Measurements from ENCODE around the gene WDR1.

The WDR1 gene

DNA sequence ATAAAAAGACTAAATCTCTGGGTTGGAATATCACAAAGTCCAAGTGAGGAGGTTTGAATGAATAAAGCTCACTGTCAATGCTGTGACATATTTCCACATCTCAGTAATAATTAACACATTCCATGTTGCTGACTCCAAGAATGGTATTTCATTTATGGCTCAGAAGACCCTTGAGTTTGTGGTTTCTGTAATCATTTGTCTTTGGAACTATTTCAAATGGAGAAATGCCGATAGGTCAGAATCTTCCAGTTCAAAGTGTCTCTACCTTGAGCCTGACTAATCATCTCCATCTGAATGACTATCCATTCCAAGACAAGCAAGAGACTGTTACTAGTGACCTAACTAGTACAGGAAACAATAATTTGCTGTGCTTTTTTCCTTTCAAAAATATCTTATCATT, 71.1 kb downstream of the WDR1 start:
- DNase-seq (ENCODE audit: low spot score in 2 of 2) (no peak), ATAC-seq (no peak)
- Mint-ChIP-seq H3K27ac (no peak overlapping the region), H3K4me1 (peaks cover 17% of the 10 kb centered on the region), H3K9me3 (peaks cover 7% of the 10 kb centered on the region), H3K4me3 (no peak overlapping the region), H3K36me3 (peaks cover 4% of the 10 kb centered on the region)

DNA sequence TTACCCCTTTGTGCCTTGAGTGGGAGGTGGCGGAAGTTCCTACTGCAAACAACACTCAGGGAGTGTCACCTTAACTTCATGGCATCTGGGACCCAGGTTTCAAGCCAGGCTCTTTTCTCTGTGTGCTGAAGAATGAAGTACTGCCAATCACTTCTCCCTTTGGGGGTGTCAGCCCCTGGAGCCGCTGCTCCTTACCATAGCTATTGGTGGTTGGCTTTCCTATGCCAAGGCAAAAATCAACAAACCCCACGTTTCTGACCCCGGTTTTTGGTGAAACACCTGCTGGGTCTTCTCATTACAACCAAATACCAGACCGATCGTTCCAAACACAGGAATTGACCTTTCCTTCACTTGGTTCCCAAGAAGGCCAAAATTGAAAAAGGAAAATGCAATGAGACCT, 75.6 kb downstream of the WDR1 start:
- Mint-ChIP-seq H3K4me3 (no peak overlapping the region), H3K4me1 (no peaks in the 10 kb centered on the region), H3K27ac (no peak overlapping the region), H3K36me3 (peaks cover 10% of the 10 kb centered on the region), H3K9me3 (peaks cover 7% of the 10 kb centered on the region)
- DNase-seq (ENCODE audit: low spot score in 2 of 2) = no peak
- ATAC-seq = no peak

DNA sequence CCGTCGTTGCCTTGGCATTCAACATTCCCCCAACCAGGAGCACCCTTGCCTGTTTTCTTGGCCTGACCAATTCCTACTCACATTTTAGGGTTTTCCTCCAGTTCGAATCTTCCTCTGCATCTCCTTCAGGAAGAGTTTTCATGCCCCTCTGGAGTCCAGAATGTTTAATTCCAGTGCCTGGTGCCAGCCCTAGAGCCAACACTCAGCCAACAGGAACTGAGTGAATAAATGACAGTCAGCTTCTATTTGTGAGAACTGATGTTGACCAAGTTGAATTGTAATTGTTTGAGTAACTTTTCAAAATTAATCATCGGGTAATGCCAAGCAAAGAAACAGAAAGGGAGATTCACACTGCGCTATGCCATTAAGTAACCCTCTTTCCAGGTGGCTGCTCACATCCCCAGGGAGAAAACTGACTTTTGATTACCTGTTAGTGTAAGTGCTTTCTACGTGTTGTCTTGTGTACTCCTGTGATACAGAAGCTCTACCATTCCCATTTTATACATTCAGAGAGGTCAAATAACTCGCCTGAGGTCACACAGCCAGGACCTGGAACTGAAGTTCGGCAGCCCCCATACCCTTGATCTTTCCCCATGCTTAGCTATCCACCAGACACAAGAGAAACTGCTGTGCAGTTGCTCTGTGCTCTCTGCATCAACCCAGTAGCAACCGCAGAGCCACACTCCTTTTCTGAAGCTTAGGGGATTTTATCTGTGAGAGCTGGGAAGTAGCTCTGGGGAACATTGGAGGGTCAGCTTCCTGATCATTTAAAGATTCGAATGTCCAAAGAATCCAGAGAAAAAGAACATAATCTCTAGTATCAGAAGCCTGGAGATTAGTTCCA, 76.3 kb downstream of the WDR1 start:
- Mint-ChIP-seq H3K36me3 (peaks cover 10% of the 10 kb centered on the region), H3K4me1 (no peaks in the 10 kb centered on the region), H3K27ac (no peak overlapping the region), H3K4me3 (no peak overlapping the region), H3K9me3 (peaks cover 7% of the 10 kb centered on the region)
- ATAC-seq = no peak
- no peak for DNase-seq (ENCODE audit: low spot score in 2 of 2)

DNA sequence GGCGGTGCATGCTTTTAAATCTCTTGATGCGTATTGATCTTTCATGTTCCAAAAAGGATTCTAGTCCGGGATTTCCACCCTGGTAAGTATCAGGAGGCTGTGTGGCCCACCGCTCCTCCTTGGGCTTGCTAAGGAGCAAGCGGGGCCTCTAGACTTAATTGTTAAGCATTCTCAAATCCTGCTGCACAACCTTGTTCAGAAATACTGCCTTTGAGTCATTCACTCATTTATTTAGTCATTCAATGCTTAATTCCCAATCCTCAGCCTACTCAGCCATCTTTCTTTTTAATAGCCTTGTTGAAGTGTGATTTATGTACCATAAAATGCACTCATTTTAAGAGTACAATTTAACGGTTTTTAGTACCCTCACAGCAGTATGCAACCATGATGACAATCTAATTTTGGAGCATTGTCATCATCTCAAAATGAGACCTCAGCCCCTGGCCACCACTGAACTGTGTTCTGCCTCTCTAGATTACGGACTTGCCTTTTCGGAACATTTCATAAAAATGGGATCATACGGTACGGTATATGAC, 79.7 kb downstream of the WDR1 start:
- H3K4me3 Mint-ChIP-seq = no peak overlapping the region
- H3K36me3 Mint-ChIP-seq = peaks cover 6% of the 10 kb centered on the region
- H3K9me3 Mint-ChIP-seq = no peaks in the 10 kb centered on the region
- DNase-seq (ENCODE audit: low spot score in 2 of 2) = no peak
- no peak overlapping the region for H3K27ac Mint-ChIP-seq
- peaks cover 16% of the 10 kb centered on the region for H3K4me1 Mint-ChIP-seq
- no peak for ATAC-seq

DNA sequence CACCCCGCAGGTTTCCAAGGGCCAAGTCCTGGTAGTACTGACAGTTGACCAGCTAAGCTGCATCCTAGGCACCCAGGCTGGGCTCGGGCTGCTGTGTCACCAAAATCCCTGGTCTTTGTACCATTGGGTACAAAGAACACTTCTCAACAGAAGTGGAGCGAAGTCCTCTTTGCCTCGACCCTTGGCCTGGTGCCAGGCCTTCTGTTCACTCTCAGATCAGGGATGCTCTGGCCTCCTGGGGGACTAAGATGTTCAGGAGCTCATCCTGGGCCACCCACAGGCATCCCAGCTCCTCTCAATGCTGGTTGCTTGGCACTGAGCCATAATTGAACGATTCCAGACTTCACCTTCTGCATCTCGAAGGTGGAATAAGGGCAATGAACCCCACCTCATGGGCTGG, 81.5 kb downstream of the WDR1 start:
- H3K4me1 Mint-ChIP-seq = peaks cover 16% of the 10 kb centered on the region
- no peak overlapping the region for H3K4me3 Mint-ChIP-seq
- peaks cover 6% of the 10 kb centered on the region for H3K36me3 Mint-ChIP-seq
- ATAC-seq (no peak), DNase-seq (ENCODE audit: low spot score in 2 of 2) (no peak)
- no peak overlapping the region for H3K27ac Mint-ChIP-seq
- H3K9me3 Mint-ChIP-seq = no peaks in the 10 kb centered on the region

DNA sequence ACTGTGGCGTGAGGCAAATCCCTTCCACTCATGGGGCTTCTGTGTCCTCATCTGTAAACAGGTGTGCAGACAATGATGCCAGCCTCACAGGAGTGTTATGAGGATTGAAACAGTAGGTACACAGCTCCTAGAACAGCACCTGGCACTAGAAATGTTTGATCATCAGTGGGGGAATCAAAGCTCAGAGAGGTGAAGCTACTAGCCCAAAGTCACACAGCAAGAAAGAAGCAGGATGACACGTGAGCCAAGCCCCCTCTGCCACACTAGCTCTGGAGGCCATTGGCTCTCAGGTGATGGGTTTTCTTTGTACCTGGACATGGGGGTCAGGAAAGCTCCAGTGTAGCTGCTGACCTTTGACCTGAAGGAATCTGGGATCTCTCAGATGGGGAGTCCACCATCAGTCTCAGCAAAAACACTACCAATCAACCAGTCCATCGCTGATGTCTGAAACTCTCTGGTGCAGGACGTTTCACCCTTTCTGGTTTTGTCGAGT, 81.9 kb downstream of the WDR1 start:
- H3K4me3 Mint-ChIP-seq = no peak overlapping the region
- DNase-seq (ENCODE audit: low spot score in 2 of 2) = no peak
- no peak overlapping the region for H3K27ac Mint-ChIP-seq
- peaks cover 16% of the 10 kb centered on the region for H3K4me1 Mint-ChIP-seq
- H3K36me3 Mint-ChIP-seq = peaks cover 5% of the 10 kb centered on the region
- H3K9me3 Mint-ChIP-seq = no peaks in the 10 kb centered on the region
- ATAC-seq = no peak

DNA sequence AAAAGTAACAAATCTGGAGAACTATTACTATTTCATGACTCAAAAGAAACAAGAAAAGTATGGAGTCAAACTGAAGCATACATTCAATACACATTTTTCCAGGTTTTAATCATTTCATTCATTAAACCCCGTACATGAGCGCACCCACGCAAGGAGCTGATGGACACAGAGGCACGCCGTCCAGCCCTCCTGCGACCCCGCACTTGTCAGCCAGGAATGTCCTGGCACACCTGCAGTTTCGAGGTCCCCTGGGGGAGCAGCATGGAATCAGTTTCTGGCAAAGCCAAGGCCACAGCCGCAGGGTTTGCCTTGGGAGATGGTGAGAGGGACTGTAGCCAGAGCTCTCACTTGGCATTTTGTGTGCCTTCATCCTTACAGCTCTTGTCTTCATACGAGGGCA, 82.5 kb downstream of the WDR1 start:
- Mint-ChIP-seq H3K27ac (peak overlapping the region; percentile 89), H3K4me3 (no peak overlapping the region), H3K9me3 (no peaks in the 10 kb centered on the region), H3K36me3 (no peaks in the 10 kb centered on the region), H3K4me1 (peaks cover 16% of the 10 kb centered on the region)
- ATAC-seq = no peak
- DNase-seq (ENCODE audit: low spot score in 2 of 2) = no peak

DNA sequence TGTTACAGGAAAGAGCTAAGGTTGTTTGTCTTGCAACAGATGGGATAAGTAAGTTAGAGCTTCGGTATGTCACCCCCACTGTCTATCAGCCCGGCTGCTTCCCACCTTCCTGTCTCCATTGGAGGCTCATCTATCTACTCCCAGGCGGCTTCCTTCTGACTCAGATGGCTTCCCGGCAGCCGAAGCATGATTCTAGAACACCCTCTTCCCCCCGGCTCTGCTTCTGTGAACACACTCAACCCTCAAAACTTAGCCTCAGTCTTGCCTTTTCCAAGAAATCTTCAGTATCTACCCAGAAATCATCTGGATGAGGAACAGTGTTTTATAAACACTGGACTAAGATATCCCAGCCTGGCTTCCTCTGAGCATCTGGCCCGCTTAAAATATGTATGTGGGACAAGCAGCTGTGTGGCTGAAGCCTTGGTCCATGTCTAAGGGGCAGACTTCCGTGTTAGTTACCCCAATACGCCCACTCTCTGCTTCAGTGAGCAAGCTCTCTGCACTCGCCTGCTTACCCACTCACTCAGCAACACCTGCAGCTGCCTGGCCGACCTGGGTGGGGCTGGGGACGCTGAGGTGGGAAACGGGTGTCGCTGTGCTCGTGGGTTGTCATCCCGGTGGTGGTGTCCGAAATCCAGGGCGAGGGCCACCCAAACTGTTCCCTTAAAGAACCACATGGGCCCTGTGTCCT, 83.3 kb downstream of the WDR1 start:
- Mint-ChIP-seq H3K9me3 (no peaks in the 10 kb centered on the region), H3K4me3 (peak overlapping the region; percentile 58), H3K4me1 (peaks cover 16% of the 10 kb centered on the region), H3K27ac (peak overlapping the region; percentile 89), H3K36me3 (no peaks in the 10 kb centered on the region)
- DNase-seq (ENCODE audit: low spot score in 2 of 2) (no peak), ATAC-seq (peak; percentile 71)

DNA sequence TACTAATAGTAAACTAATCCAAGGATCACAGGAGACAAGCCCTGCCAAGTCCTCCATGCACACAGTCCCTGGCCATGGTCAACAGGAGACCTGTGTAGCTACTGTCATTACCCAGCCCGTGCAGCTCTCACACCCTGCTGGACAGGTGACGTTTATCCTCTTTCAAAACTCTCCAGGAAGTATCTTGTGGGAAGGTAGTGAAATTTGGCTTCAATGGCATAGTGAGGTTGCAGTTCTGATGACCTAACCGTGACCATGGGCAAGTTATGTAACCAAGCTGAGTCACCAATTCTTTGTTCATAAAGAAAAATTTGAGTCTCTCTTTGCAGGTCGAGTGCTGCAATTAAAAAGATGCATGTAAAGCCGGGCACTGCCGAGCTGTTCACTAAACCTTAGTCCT, 84.0 kb downstream of the WDR1 start:
- ATAC-seq (peak; percentile 4), DNase-seq (ENCODE audit: low spot score in 2 of 2) (no peak)
- no peaks in the 10 kb centered on the region for H3K9me3 Mint-ChIP-seq
- H3K4me3 Mint-ChIP-seq = peak overlapping the region; percentile 58
- H3K36me3 Mint-ChIP-seq = no peaks in the 10 kb centered on the region
- H3K27ac Mint-ChIP-seq = no peak overlapping the region
- peaks cover 16% of the 10 kb centered on the region for H3K4me1 Mint-ChIP-seq

DNA sequence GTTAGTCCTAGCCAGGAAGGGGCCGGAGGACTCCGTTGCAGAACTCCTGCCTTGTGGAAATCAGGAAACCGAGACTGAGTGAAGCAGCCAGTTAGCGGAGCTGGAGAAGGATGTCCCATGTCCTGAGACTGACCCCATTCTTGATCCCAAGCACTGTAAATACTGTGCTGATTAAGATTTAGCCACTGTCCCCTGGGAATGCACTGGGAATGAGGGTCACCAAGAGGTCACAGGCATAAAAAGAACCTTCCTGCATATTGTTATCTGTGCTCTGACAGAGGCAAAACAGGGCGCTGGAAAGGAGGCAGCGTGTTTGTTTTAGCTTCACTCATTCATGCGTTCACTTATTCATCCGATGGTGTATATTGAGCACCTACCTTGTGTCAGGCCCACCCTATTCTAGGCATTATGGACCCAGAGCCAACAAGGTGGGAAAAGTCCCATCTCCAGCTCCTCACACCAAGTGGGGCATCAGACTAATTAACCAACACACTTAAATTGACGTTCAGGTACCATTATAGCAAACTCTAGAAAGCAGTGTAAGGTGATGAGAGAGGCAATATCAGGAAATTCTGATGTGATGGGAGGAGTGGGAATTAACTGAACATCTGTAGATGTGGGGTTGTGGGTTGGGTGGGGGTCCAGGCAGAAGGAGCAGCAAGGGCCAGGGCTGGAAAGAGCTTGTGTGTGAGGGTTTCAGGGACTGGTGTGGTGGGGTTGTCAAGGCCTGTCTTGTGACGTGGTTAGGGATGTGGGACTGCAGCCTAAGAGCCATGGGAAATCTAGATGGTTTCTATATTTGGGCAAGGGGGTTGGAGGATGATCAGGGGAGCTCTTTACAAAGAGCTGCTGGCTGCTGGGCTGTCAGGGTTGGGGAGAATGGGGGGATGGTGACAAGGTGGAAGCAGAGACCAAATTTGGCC, 84.7 kb downstream of the WDR1 start:
- H3K27ac Mint-ChIP-seq = no peak overlapping the region
- ATAC-seq = no peak

DNA sequence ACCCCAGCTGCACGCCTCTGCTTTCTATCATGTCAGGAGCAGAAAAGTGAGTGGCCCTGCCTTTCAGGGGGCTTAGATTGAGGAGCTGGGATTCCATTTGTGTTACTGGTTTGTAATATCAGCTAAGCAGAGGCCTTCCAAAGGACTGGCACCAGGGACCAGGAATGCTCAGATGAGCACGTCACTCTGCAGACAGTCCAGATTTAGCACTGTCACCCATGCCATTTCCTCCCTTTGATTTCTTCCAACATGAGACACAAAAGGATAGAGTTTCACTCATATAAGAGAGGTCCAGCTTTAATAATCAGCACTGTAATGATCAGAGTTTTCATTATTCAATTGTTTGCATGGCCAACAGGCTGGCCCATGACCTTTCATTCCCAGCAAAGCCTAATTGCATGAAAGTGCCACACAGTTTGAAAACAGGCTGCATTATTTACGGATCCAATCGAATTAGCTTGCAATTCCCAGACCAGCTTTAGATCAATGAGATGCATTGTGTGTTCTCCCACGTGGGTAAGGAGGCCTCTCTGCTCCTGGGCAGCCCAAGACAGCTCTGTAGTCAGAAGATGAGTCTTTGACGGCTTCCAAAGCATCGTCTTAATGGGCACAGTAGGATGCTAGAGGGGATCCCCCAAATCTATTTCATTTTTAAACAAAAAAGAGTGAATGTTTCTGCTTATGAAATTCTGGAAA, 85.5 kb downstream of the WDR1 start:
- ATAC-seq (no peak), DNase-seq (ENCODE audit: low spot score in 2 of 2) (no peak)
- no peak overlapping the region for H3K4me3 Mint-ChIP-seq
- H3K9me3 Mint-ChIP-seq = no peaks in the 10 kb centered on the region
- no peak overlapping the region for H3K27ac Mint-ChIP-seq
- peaks cover 16% of the 10 kb centered on the region for H3K4me1 Mint-ChIP-seq
- no peaks in the 10 kb centered on the region for H3K36me3 Mint-ChIP-seq

More for the DNA sequence above, 84.7 kb downstream of the WDR1 start:
- Mint-ChIP-seq H3K36me3 (no peaks in the 10 kb centered on the region), H3K4me3 (no peak overlapping the region), H3K9me3 (no peaks in the 10 kb centered on the region), H3K4me1 (peaks cover 16% of the 10 kb centered on the region)
- DNase-seq (ENCODE audit: low spot score in 2 of 2) = no peak

DNA sequence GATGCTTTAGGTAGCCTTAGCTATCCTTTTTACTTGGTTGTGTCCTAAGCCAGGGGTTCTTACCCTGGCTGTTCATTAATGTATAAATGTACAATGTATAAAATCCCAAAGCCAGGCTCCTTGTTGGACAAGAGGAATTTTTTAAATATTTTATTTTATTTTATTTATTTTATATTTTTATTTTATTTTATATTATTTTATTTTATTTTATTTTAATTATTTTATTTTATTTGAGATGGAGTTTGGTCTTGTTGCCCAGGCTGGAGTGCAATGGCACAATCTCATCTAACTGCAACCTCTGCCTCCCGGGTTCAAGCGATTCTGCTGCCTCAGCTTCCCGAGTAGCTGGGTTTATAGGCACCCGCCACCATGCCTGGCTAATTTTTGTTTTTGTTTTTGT, 87.2 kb downstream of the WDR1 start:
- H3K36me3 Mint-ChIP-seq = no peaks in the 10 kb centered on the region
- H3K4me1 Mint-ChIP-seq = peaks cover 16% of the 10 kb centered on the region
- ATAC-seq (no peak), DNase-seq (ENCODE audit: low spot score in 2 of 2) (no peak)
- H3K27ac Mint-ChIP-seq = no peak overlapping the region
- H3K4me3 Mint-ChIP-seq = no peak overlapping the region
- H3K9me3 Mint-ChIP-seq = no peaks in the 10 kb centered on the region

DNA sequence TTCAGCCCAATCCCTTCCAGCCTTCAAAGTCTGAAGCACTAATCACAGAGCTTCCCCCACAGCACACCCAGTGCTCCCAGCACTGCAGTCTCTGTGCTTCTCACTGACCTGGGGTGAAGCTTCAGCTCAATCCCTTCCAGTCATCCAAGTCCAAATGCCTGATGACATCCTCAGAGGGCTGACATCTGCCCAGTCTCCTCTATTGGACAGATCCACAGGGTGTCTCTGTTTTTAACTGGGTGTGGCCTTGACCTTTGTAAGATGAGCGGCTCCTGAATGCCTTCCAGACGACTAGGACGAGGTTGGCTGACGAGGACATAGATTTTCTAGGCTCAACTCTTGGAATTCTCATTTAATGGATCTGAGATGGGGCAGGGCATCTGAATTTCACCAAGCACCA, 87.7 kb downstream of the WDR1 start:
- H3K27ac Mint-ChIP-seq = no peak overlapping the region
- no peak overlapping the region for H3K4me3 Mint-ChIP-seq
- H3K36me3 Mint-ChIP-seq = no peaks in the 10 kb centered on the region
- peaks cover 17% of the 10 kb centered on the region for H3K4me1 Mint-ChIP-seq
- ATAC-seq (no peak), DNase-seq (ENCODE audit: low spot score in 2 of 2) (no peak)
- H3K9me3 Mint-ChIP-seq = no peaks in the 10 kb centered on the region

DNA sequence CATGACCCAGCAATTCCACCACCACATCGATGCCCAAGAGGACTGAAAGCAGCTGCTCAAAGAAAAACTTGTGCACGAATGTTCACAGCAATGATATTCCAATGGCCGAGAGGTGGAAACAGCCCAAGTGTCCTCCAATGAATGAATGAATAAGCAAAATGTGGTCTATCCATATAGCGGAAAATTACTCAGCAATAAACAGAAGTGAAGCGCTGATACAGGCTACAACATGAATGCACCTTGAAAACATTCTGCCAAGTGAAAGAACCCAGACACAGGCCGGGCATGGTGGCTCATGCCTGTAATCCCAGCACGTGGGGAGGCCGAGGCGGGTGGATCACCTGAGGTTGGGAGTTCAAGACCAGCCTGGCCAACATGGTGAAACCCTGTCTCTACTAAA, 90.1 kb downstream of the WDR1 start:
- Mint-ChIP-seq H3K27ac (no peak overlapping the region), H3K36me3 (no peaks in the 10 kb centered on the region)

More for the DNA sequence above, 90.1 kb downstream of the WDR1 start:
- DNase-seq (ENCODE audit: low spot score in 2 of 2) (no peak), ATAC-seq (no peak)
- no peak overlapping the region for H3K4me3 Mint-ChIP-seq
- H3K9me3 Mint-ChIP-seq = no peaks in the 10 kb centered on the region
- peaks cover 6% of the 10 kb centered on the region for H3K4me1 Mint-ChIP-seq

All from stimulated activated effector memory CD8-positive, alpha-beta T cell treated with anti-CD3 and anti-CD28 coated beads, Interleukin-12 subunit alpha, Interleukin-12 subunit beta, amount 100 ng/mL, for 72 hours (primary cell).